PC-3 (cell line): ENCODE data around the gene LYSET. TPM values are rescaled to one million over a fixed set of nuclear protein-coding genes. Genes with fewer than 3 reads are reported as not detected.
A peak's percentile ranks its signal among the peaks of the same experiment; 100 is the strongest.
"Not testable (repeated sequence)": the region's sequence is repeated elsewhere in the genome, so short reads cannot be mapped to it uniquely, and the experiment has no call there.

Source experiments
- ATAC-seq: fragments of 200-7000 bp; cut with Tn5 transposase; 2 replicates; pipeline ENCODE4 v1.9.1; 2020; ENCODE audit warnings: mild to moderate bottlenecking, moderate library complexity
- BruUV-seq: library from RNA; stranded (reverse); fragments of 400-500 nt; replicated peaks from 2 replicates; lab custom pipeline; 2021; lab: Mats Ljungman, UMichigan
- CTCF ChIA-PET: fragments of 300-600 bp; sonication (Branson Sonifier 250); formaldehyde crosslinking; loops from one replicate; lab custom pipeline; 2022; ENCODE audit warnings: antibody characterized with exemption; lab: Charles Lee
- POLR2A ChIA-PET: fragments of 300-600 bp; sonication (Branson Sonifier 250); formaldehyde crosslinking; loops from one replicate; lab custom pipeline; 2022; ENCODE audit warnings: antibody characterized with exemption; ENCODE audit not compliant: unreplicated experiment; lab: Charles Lee
- DNase-seq: peaks from one replicate; pipeline ENCODE4 v3.0.0-alpha.2; 2015
- H2AFZ ChIP-seq: fragments of 300-600 bp; sonication (generic); 2 replicates; pipeline ENCODE4 v1.6.0; 2016; ENCODE audit warnings: antibody characterized with exemption, low read length
- H3F3A ChIP-seq: fragments of 300-600 bp; sonication (generic); one replicate; pipeline ENCODE4 v1.6.0; 2017; ENCODE audit warnings: antibody characterized with exemption, low read length, control low read depth, mild to moderate bottlenecking; ENCODE audit not compliant: unreplicated experiment
- H3K27ac ChIP-seq: fragments of 300-600 bp; sonication (generic); 2 replicates; pipeline ENCODE4 v1.5.1; 2016; ENCODE audit warnings: mild to moderate bottlenecking, low read length
- H3K27me3 ChIP-seq: fragments of 300-600 bp; sonication (generic); 2 replicates; pipeline ENCODE4 v1.6.1; 2016; ENCODE audit warnings: low read length, mixed read lengths
- H3K36me3 ChIP-seq: fragments of 300-600 bp; sonication (generic); 2 replicates; pipeline ENCODE4 v1.6.1; 2016; ENCODE audit warnings: low read depth, mixed run types, low read length, mixed read lengths
- H3K4me1 ChIP-seq: fragments of 300-600 bp; sonication (generic); 2 replicates; pipeline ENCODE4 v1.5.1; 2016; ENCODE audit warnings: low read length; ENCODE audit not compliant: insufficient read depth
- H3K4me2 ChIP-seq: fragments of 300-600 bp; sonication (generic); 2 replicates; pipeline ENCODE4 v1.6.0; 2016; ENCODE audit warnings: low read length
- H3K4me3 ChIP-seq: fragments of 300-600 bp; sonication (generic); 2 replicates; pipeline ENCODE4 v1.5.1; 2016; ENCODE audit warnings: mild to moderate bottlenecking, low read length, mixed read lengths
- H3K79me2 ChIP-seq: fragments of 300-600 bp; sonication (generic); 2 replicates; pipeline ENCODE4 v1.6.1; 2017; ENCODE audit warnings: low read length, mixed read lengths
- H3K9ac ChIP-seq: fragments of 300-600 bp; sonication (generic); 2 replicates; pipeline ENCODE4 v1.6.0; 2016; ENCODE audit warnings: mild to moderate bottlenecking, low read length
- H3K9me2 ChIP-seq: fragments of 300-600 bp; sonication (generic); replicated peaks from 2 replicates; pipeline ENCODE4 v1.6.1; 2016; ENCODE audit warnings: mixed run types, low read length, mixed read lengths
- H3K9me3 ChIP-seq: fragments of 300-600 bp; sonication (generic); 2 replicates; pipeline ENCODE4 v1.6.1; 2016; ENCODE audit warnings: low read length, mixed read lengths
- H4K20me1 ChIP-seq: fragments of 300-600 bp; sonication (generic); 2 replicates; pipeline ENCODE4 v1.6.1; 2016; ENCODE audit warnings: low read length, mixed read lengths
- CTCF ChIP-seq: fragments of 300-600 bp; sonication (generic); conservative IDR thresholded peaks from 2 replicates; pipeline ENCODE4 v1.5.1; 2017; ENCODE audit warnings: antibody characterized with exemption, low read depth, mild to moderate bottlenecking, low read length
- EZH2 ChIP-seq: fragments of 300-600 bp; sonication (generic); IDR thresholded peaks from one replicate; pipeline ENCODE4 v1.6.1; 2017; ENCODE audit warnings: antibody characterized with exemption, mild to moderate bottlenecking, low read length; ENCODE audit not compliant: unreplicated experiment
- EZH2phosphoT487 ChIP-seq: fragments of 300-600 bp; sonication (generic); IDR thresholded peaks from 2 replicates; pipeline ENCODE4 v1.6.1; 2018; ENCODE audit warnings: mild to moderate bottlenecking, antibody characterized with exemption, low read length, borderline replicate concordance
- intact Hi-C: fragments of 100-400 bp; cut with micrococcal nuclease; formaldehyde crosslinking; loops from 2 replicates; pipeline ENCODE4 v1.9.0; 2023
- total RNA-seq: library from RNA; depleted of rRNA; stranded (reverse); fragments of >200 nt; gene quantifications from 2 replicates; pipeline ENCODE4 v1.2.3, GENCODE V29; 2014

LYSET gene
- total RNA-seq, 1 experiment from 2014 or later, result 11.5 TPM

DNA sequence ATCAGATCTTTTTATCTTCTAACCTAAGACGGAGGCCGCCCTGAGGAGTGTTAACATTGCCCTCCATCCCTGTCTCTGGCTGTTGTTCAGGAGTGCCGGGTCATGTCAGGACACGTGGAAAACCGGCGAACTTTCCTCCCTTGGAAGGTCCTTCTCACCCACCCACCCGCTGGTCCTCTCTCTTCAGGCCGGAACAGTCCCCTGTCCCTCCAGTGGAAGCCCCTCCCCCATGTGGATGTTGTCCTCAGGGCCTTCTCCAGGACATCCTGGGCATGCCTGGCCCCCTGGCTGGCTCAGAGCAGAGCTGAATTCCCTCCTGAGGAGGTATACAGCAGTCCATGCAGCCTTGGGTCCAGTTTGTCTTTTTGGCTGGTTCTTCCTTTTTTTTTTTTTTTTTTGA is 49.1 kb upstream of the LYSET start:
- Histone ChIP-seq H3K4me2 (no peak overlapping the region), H3F3A (no peaks in the 10 kb centered on the region), H3K4me3 (no peak overlapping the region), H3K27ac (no peak overlapping the region), H3K9ac (no peak overlapping the region), H3K4me1 (no peaks in the 10 kb centered on the region; the same call in 1 of the 2 replicates), H3K79me2 (no peaks in the 10 kb centered on the region), H3K36me3 (no peaks in the 10 kb centered on the region), H2AFZ (no peak overlapping the region), H3K27me3 (no peaks in the 10 kb centered on the region), H3K9me3 (no peaks in the 10 kb centered on the region), H3K9me2 (no peaks in the 10 kb centered on the region), H4K20me1 (no peaks in the 10 kb centered on the region)
- POLR2A ChIA-PET, result no interaction called here
- intact Hi-C loops, result no loop called here
- CTCF ChIA-PET, result no interaction called here
- ATAC-seq (no peak), DNase-seq (no peak)
- BruUV-seq, result no TSS peak
- TF ChIP-seq CTCF (no peak), EZH2phosphoT487 (no peak), EZH2 (no peak)

- H3K36me3 ChIP-seq, H2AFZ ChIP-seq, H3K4me2 ChIP-seq, intact Hi-C loops, BruUV-seq, H3K4me1 ChIP-seq, H3K4me3 ChIP-seq, H3K9me2 ChIP-seq, CTCF ChIA-PET, H3F3A ChIP-seq, H4K20me1 ChIP-seq, H3K27me3 ChIP-seq, H3K27ac ChIP-seq, H3K9ac ChIP-seq, POLR2A ChIA-PET, H3K9me3 ChIP-seq, ATAC-seq, DNase-seq, H3K79me2 ChIP-seq: not testable (repeated sequence)
These were observed 48.6 kb upstream of the LYSET start for GRCh38 chr14:93136508-93136907.

GRCh38 chr14:93137864-93138263 is 47.3 kb upstream of the LYSET start:
- BruUV-seq, result no TSS peak
- Histone ChIP-seq H3K79me2 (no peaks in the 10 kb centered on the region), H3K9ac (no peak overlapping the region), H3K27me3 (no peaks in the 10 kb centered on the region), H3F3A (no peaks in the 10 kb centered on the region), H3K27ac (no peak overlapping the region), H3K4me1 (no peaks in the 10 kb centered on the region; the same call in 1 of the 2 replicates), H3K4me2 (no peak overlapping the region), H3K9me2 (no peaks in the 10 kb centered on the region), H3K4me3 (no peak overlapping the region), H3K36me3 (no peaks in the 10 kb centered on the region), H2AFZ (peak overlapping the region; percentile 56), H3K9me3 (no peaks in the 10 kb centered on the region), H4K20me1 (no peaks in the 10 kb centered on the region)
- ATAC-seq (peak; percentile 22), DNase-seq (peak; percentile 28)
- POLR2A ChIA-PET, result interaction anchor here (1.0 kb wide), 1 partner anchor 23 kb away, joined by 6 read pairs; no protein-coding TSS in a partner anchor
- intact Hi-C loops, result no loop called here
- CTCF ChIA-PET, result interaction anchor here (0.6 to 1.3 kb wide), 4 partner anchors 11 to 37 kb away, joined by 3 to 15 read pairs (median 4); partner anchors contain the start of gene ITPK1
- peak; percentile 25; the same call in 1 of the 2 replicates for TF ChIP-seq CTCF
- TF ChIP-seq EZH2, result no peak
